ENCODE measurements around the gene E2F6. TPM values are rescaled to one million over a fixed set of nuclear protein-coding genes. Genes with fewer than 3 reads are reported as not detected.

Gene E2F6
- 10 to 100 TPM in 2 of 4 donors, 1 to 10 TPM in 2; 3.6 to 14.5 (median 9.9) TPM for total RNA-seq

- intact Hi-C loops (cut with DNase I): no loop called here
- Histone ChIP-seq H3K4me3 (peak within 1 kb of the TSS; percentile 49 to 93 (median 76)), H3K4me1 (peaks cover 8 to 53% (median 20%) of the 10 kb centered on the region in 3 donors), H3K27ac (peak within 1 kb of the TSS; percentile 81 to 98 (median 94)), H3K36me3 (peaks cover 0 to 10% (median 0%) of the 10 kb centered on the region in 3 donors), H3K9me3 (no peaks in the 10 kb centered on the region), H3K27me3 (no peaks in the 10 kb centered on the region)
- 0% methylated on average over 18 to 21 of the region's 86 CpGs for WGBS, 2 donors
- DNase-seq: peak; percentile 39
- peak in 3 of 4 donors; percentile 25 to 86 (median 31) for TF ChIP-seq POLR2A (IDR thresholded peaks at IDR 0.05)
- TF ChIP-seq, protein P1, sequence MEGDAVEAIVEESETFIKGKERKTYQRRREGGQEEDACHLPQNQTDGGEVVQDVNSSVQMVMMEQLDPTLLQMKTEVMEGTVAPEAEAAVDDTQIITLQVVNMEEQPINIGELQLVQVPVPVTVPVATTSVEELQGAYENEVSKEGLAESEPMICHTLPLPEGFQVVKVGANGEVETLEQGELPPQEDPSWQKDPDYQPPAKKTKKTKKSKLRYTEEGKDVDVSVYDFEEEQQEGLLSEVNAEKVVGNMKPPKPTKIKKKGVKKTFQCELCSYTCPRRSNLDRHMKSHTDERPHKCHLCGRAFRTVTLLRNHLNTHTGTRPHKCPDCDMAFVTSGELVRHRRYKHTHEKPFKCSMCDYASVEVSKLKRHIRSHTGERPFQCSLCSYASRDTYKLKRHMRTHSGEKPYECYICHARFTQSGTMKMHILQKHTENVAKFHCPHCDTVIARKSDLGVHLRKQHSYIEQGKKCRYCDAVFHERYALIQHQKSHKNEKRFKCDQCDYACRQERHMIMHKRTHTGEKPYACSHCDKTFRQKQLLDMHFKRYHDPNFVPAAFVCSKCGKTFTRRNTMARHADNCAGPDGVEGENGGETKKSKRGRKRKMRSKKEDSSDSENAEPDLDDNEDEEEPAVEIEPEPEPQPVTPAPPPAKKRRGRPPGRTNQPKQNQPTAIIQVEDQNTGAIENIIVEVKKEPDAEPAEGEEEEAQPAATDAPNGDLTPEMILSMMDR (IDR thresholded peaks at IDR 0.05): peak in 2 of 6 experiments; percentile 18 to 52
These were observed at the start of gene E2F6 for GRCh38 chr2:11465485-11466306. Gene E2F6 (minus strand): TSS chr2:11466161. CDS start chr2:11465879, 282 bp downstream.

DNA sequence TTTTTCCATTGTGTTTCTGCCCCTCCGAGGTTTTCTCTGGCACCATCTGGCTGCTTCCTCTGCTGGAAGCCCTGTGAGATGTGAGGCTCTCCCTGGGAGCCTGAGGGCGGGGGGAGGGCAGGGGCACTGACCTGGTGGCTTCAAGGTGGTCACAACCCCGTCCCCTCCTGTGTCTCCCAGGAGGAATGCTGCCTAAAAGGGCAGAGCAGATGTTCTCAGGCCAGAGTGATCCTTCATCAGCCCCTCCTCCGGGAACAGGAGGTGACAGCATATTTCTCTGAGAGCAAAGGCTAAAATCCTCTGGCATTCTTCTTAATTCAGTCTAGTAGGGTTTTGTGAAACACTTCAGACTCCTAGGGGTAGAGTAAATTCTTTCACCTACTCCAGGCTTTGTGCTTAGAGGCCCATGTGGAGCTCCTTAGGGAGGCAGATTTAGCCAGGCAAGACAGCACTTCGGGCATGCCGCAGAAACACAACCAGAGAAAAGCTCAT is 49.6 kb upstream of the E2F6 start:
- WGBS, 2 donors: 55 to 61% methylated on average over 5 to 6 of the region's 6 CpGs
- no peak overlapping the region for H3K27ac ChIP-seq
- H3K9me3 ChIP-seq: no peaks in the 10 kb centered on the region
- H3K4me3 ChIP-seq: no peak overlapping the region
- no peaks in the 10 kb centered on the region for H3K4me1 ChIP-seq
- H3K27me3 ChIP-seq: peaks cover 0 to 13% (median 0%) of the 10 kb centered on the region in 4 donors
- DNase-seq: no peak
- H3K36me3 ChIP-seq: no peaks in the 10 kb centered on the region
- intact Hi-C loops (cut with DNase I): no loop called here
- TF ChIP-seq POLR2A (IDR thresholded peaks at IDR 0.05): no peak
- TF ChIP-seq, protein P1 (IDR thresholded peaks at IDR 0.05): no peak

DNA sequence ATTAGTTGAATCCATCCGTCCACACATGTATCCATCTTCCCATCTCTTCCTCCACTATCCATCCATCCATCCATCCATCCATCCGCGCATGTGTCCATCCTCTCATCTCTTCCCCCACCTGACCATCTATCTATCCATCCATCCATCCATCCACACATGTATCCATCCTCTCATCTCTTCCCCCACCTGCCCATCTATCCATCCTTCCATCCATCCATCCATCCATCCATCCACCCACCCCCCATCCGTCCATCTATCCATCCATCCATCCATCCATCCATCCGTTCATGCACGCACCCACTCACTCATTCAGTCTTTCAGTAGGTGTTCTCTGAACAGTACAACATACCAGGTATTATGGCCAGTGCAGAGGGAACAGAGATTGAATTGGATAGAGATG is 48.9 kb upstream of the E2F6 start:
- Histone ChIP-seq H3K27ac (no peak overlapping the region), H3K9me3 (no peaks in the 10 kb centered on the region), H3K4me3 (no peak overlapping the region), H3K27me3 (peaks cover 0 to 13% (median 0%) of the 10 kb centered on the region in 4 donors), H3K36me3 (no peaks in the 10 kb centered on the region), H3K4me1 (no peaks in the 10 kb centered on the region)
- intact Hi-C loops (cut with DNase I): no loop called here
- 78 to 87% methylated on average over 6 of the region's 6 CpGs for WGBS, 2 donors
- no peak for DNase-seq
- TF ChIP-seq, protein P1 (IDR thresholded peaks at IDR 0.05): no peak
- no peak for TF ChIP-seq POLR2A (IDR thresholded peaks at IDR 0.05)

DNA sequence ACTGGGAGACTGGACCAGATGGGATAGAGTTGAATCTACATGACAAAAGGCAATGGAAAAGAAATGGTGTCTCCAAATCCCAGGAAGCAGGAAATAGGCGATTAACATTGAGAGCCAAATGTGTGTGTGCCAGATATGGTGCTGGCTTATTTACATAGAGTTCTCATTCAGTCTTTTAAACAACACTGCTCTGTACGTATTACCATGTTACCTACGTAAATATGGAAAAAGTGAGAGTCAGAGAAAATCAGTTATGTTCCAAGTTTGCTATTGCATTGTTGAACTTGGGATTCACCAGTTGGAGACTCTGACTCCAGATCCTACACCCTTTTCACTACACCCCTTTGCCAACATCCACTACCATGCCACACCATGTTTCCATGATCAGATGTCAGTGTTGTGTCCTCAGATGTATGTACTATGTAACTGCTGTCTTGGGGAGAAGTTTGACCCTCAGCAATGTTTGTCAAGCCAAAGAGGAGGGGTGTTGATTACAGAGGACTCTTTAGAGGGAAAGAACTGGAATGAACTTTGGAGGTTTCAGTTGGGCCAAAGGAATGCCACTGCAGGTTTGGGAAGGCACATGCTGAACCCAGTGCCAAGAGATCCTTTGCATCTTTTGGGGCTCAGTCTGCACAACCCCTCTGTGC is 48.2 kb upstream of the E2F6 start:
- H3K9me3 ChIP-seq: no peaks in the 10 kb centered on the region
- no peaks in the 10 kb centered on the region for H3K36me3 ChIP-seq
- H3K27me3 ChIP-seq: peaks cover 0 to 13% (median 0%) of the 10 kb centered on the region in 4 donors
- H3K4me3 ChIP-seq: no peak overlapping the region
- TF ChIP-seq, protein P1 (IDR thresholded peaks at IDR 0.05): no peak
- no peak for TF ChIP-seq POLR2A (IDR thresholded peaks at IDR 0.05)
- intact Hi-C loops (cut with DNase I): no loop called here
- H3K4me1 ChIP-seq: no peaks in the 10 kb centered on the region
- DNase-seq: no peak
- no peak overlapping the region for H3K27ac ChIP-seq
- 63 to 92% methylated on average over 3 of the region's 3 CpGs for WGBS, 2 donors

DNA sequence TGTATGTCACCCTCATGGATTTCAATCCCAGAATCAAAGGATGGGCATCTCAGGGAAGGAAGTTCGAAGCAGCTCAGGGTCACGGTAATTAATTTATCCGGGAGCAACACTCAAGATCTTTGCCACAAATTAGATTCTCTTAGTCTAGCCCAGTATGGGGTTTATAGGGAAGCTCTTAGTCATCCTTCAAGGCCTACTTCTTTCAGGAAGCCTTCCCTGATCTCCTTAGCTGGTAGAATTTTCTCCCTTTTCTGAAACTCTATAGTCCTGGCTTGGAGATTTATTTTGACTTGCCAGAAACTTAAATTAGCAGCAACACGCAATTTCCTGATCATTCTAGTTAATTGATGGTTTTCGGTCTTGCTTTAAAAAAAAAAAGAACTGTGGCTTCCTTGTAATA is 47.4 kb upstream of the E2F6 start:
- no peak overlapping the region for H3K4me3 ChIP-seq
- no peak overlapping the region for H3K27ac ChIP-seq
- intact Hi-C loops (cut with DNase I): no loop called here
- H3K36me3 ChIP-seq: no peaks in the 10 kb centered on the region
- peaks cover 0 to 3% (median 0%) of the 10 kb centered on the region in 3 donors for H3K4me1 ChIP-seq
- H3K9me3 ChIP-seq: no peaks in the 10 kb centered on the region
- no peak for DNase-seq
- H3K27me3 ChIP-seq: peaks cover 0 to 13% (median 0%) of the 10 kb centered on the region in 4 donors
- TF ChIP-seq POLR2A (IDR thresholded peaks at IDR 0.05): no peak
- TF ChIP-seq, protein P1 (IDR thresholded peaks at IDR 0.05): no peak
- 93 to 99% methylated on average over 5 of the region's 5 CpGs for WGBS, 2 donors
